NB4 (cell line): Measurements from ENCODE around the gene HTT.

Source experiments
- DNase-seq: peaks from one replicate; pipeline ENCODE4 v3.0.0; 2010; ENCODE audit warnings: low read depth
- H3K4me3 ChIP-seq: one replicate; pipeline ENCODE4 v1.5.1; 2011; ENCODE audit warnings: mild to moderate bottlenecking, low read depth, low read length, moderate library complexity
- MYC ChIP-seq: IDR thresholded peaks from 2 replicates; pipeline ENCODE4 v1.6.1; 2011; ENCODE audit warnings: low read depth, low read length
- POLR2A ChIP-seq: IDR thresholded peaks from 2 replicates; pipeline ENCODE4 v1.6.1; 2011; ENCODE audit warnings: mild to moderate bottlenecking; ENCODE audit not compliant: insufficient read length; ENCODE audit errors: extremely low read depth
- TF ChIP-seq, protein P1 (sequence below): IDR thresholded peaks from one replicate; pipeline ENCODE4 v1.5.1; 2012; ENCODE audit warnings: low read depth, low read length
- TF ChIP-seq, protein P2 (sequence below): IDR thresholded peaks from 2 replicates; pipeline ENCODE4 v1.6.1; 2011; ENCODE audit warnings: low read depth, low read length

The HTT gene

DNA sequence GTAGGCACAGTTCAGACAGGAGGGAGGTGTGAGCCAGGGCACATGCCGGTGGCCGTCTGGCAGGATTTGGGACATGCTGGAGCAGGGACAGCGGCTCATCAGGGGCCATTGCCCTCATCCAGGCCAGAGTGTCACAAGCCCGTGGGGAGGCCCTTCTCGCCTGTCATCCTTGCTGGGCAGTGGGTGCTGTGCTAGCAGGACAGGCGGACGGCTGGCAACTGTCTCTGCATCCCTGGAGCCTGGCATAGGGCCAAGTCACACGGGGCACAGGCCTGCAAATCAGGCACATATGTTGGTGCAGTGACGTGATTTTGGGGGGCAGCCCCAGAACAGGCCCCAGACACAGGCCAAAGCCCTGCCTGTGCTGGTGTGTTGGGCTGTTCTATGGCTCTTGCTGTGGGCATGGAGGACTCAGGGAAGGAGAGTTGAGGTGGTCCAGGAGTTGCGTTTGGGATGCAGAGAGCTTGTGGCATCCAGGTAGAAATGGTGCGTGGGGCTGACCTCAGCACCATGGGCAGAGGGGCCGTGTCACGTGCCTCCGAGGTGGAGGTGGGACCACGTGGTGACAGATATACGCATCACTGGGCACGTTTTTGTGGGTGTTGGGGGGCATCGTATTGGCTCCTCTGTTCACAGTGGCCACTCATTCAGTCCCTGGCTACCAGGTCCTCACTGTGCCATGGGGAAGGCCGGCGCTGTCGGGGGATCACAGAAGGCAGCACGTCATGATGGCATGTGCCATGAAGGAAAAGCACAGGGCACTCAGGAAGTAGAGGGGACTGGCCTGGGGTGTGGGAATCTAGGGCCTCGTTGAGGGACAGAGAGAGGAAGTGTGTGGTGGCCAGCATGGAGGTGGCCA, 159.9 kb downstream of the HTT start:
- no peak overlapping the region for H3K4me3 ChIP-seq
- no peak for DNase-seq
- TF ChIP-seq POLR2A (no peak), MYC (no peak)
- TF ChIP-seq, protein P1, sequence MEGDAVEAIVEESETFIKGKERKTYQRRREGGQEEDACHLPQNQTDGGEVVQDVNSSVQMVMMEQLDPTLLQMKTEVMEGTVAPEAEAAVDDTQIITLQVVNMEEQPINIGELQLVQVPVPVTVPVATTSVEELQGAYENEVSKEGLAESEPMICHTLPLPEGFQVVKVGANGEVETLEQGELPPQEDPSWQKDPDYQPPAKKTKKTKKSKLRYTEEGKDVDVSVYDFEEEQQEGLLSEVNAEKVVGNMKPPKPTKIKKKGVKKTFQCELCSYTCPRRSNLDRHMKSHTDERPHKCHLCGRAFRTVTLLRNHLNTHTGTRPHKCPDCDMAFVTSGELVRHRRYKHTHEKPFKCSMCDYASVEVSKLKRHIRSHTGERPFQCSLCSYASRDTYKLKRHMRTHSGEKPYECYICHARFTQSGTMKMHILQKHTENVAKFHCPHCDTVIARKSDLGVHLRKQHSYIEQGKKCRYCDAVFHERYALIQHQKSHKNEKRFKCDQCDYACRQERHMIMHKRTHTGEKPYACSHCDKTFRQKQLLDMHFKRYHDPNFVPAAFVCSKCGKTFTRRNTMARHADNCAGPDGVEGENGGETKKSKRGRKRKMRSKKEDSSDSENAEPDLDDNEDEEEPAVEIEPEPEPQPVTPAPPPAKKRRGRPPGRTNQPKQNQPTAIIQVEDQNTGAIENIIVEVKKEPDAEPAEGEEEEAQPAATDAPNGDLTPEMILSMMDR = no peak
- TF ChIP-seq, protein P2, sequence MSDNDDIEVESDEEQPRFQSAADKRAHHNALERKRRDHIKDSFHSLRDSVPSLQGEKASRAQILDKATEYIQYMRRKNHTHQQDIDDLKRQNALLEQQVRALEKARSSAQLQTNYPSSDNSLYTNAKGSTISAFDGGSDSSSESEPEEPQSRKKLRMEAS = no peak

DNA sequence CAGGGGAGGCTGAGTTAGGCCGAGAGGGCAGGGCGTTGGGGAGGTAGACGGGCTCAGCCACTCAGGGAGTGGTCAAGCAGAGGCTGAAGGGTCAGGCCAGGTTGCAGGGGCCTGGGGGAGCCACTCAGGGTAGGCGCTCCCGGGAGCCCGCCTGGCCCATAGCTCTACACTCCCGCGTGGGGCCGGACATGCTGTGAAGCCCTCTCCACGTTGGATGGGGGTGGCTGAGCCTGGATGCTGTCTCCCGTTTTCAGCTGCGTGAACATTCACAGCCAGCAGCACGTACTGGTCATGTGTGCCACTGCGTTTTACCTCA, 160.5 kb downstream of the HTT start:
- DNase-seq = no peak
- H3K4me3 ChIP-seq = no peak overlapping the region
- no peak for TF ChIP-seq MYC
- TF ChIP-seq, protein P1 = no peak
- TF ChIP-seq POLR2A = no peak
- TF ChIP-seq, protein P2 = no peak

DNA sequence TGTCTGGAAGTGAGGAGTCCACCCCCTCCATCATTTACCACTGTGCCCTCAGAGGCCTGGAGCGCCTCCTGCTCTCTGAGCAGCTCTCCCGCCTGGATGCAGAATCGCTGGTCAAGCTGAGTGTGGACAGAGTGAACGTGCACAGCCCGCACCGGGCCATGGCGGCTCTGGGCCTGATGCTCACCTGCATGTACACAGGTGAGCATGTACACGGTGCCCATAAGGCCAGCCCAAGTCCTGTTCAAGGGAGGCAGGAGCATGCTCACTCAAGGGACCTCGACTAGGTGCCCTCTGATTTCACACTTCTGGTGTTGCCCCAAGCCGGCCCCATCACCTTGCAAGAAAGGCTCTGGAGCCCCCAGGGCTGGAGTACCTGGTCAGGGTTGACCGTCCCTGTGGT, 161.1 kb downstream of the HTT start:
- no peak overlapping the region for H3K4me3 ChIP-seq
- DNase-seq = no peak
- TF ChIP-seq, protein P1 = no peak
- TF ChIP-seq MYC (no peak), POLR2A (no peak)
- TF ChIP-seq, protein P2 = no peak

DNA sequence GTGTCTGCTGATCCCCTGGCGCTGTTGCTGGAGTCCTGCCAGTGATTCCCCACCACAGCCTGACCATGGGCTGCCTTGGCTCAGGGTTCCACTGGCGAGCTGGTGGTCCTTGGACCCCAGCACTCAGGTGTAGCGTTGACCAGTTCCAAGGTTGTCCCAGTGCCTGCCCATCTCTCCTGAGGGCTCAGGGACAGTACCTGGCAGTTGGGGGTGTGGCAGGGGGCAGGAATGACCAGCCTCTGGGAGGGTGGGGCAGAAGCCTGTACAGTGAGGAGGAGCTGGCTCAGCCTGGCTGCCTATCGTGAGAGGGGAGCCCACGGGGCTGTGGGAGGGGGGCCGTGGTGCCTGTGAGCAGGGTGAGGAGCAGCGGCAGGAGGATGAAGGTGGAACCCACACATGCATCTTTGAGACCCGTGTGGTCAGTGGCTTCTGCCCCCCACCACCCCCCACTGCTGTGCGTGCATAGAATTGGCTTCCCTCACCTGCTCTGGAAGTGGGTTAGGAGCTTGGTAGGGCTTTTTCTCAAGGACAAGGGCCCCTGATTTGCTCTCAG, 161.9 kb downstream of the HTT start:
- DNase-seq = no peak

DNA sequence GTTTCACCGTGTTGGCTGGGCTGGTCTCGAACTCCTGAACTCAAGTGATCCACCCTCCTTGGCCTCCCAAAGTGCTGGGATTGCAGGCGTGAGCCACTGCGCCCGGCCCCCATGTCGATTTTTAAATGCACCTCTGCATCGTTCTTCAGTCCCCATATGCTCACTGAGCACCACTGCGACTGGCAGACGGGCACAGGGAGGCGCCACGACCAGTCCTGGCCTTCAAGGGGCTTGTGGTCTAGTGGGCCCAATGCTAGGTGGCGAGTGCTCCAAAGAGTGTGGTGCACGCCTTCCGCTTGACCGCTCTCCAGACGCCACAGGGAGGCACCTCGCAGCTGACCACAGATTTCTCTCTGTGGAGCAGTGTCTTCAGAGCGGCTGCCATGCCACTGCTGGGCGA, 162.8 kb downstream of the HTT start:
- no peak for DNase-seq
- TF ChIP-seq MYC (no peak), POLR2A (no peak)
- TF ChIP-seq, protein P2 = no peak
- TF ChIP-seq, protein P1 = no peak
- H3K4me3 ChIP-seq = no peak overlapping the region

More for the DNA sequence above, 161.9 kb downstream of the HTT start:
- H3K4me3 ChIP-seq = no peak overlapping the region
- no peak for TF ChIP-seq MYC
- TF ChIP-seq, protein P2 = no peak
- TF ChIP-seq, protein P1 = no peak
- no peak for TF ChIP-seq POLR2A
